ENCODE data around the gene HIF1A.

DNA sequence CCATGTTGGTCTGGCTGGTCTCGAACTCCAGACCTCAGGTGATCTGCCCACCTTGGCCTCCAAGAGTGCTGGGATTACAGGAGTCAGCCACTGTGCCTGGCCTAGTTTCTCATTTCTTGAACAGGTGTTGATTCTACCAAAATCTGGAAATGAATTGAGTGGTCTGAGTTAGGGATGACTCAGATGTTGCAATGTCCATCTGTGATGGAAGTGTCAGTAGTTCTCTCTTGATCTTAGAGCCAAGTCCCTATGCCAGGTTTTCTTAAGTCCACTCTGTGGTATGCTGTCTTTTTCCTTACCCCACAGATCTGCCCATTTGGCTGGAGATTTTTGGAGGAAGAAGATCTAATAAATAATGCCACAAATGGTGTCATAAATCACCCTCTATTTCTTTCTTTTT, 79.5 kb downstream of the HIF1A start:
- TF ChIP-seq, protein P1, sequence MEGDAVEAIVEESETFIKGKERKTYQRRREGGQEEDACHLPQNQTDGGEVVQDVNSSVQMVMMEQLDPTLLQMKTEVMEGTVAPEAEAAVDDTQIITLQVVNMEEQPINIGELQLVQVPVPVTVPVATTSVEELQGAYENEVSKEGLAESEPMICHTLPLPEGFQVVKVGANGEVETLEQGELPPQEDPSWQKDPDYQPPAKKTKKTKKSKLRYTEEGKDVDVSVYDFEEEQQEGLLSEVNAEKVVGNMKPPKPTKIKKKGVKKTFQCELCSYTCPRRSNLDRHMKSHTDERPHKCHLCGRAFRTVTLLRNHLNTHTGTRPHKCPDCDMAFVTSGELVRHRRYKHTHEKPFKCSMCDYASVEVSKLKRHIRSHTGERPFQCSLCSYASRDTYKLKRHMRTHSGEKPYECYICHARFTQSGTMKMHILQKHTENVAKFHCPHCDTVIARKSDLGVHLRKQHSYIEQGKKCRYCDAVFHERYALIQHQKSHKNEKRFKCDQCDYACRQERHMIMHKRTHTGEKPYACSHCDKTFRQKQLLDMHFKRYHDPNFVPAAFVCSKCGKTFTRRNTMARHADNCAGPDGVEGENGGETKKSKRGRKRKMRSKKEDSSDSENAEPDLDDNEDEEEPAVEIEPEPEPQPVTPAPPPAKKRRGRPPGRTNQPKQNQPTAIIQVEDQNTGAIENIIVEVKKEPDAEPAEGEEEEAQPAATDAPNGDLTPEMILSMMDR (IDR thresholded peaks at IDR 0.05 in 8 of 11, conservative IDR thresholded peaks at IDR 0.05 in 3 of 11): no peak
- TF ChIP-seq POLR2A (IDR thresholded peaks at IDR 0.05): no peak

Data from spleen (tissue), 7 donors.